DOHH2 (cell line): ENCODE results near the gene PSMG1.

Experiments used
- EZH2phosphoT487 ChIP-seq: fragments of 200-600 bp; sonication (generic); IDR thresholded peaks from 2 replicates; pipeline ENCODE4 v1.6.1; 2017; ENCODE audit warnings: borderline replicate concordance, mild to moderate bottlenecking, antibody characterized with exemption, low read length, moderate library complexity, mixed read lengths
- TF ChIP-seq, protein P1 (sequence below): fragments of 200-600 bp; sonication (generic); IDR thresholded peaks from one replicate; pipeline ENCODE4 v1.5.1; 2014; ENCODE audit warnings: antibody characterized with exemption, mild to moderate bottlenecking, low read depth, low read length; ENCODE audit not compliant: poor library complexity, severe bottlenecking

DNA sequence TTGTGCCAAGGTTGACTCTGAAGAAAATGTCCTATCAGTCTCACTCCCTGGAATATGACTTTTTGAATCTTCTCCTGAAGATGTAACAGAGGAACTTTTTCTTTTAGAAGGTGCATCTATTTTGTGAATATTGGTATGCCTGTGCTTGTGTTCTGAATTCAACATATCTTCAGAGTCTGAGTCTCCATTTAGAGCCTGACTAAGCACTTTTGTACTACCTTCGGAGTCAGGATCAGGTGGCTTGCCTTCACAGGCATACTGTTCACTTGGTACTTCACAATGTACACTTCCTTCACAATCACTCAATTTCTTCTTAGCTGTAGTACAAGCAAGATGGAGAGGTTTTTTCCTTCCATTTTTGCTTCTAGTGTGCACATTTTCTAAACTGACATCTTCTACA lies 13.6 kb upstream of the PSMG1 start:
- TF ChIP-seq, protein P1, sequence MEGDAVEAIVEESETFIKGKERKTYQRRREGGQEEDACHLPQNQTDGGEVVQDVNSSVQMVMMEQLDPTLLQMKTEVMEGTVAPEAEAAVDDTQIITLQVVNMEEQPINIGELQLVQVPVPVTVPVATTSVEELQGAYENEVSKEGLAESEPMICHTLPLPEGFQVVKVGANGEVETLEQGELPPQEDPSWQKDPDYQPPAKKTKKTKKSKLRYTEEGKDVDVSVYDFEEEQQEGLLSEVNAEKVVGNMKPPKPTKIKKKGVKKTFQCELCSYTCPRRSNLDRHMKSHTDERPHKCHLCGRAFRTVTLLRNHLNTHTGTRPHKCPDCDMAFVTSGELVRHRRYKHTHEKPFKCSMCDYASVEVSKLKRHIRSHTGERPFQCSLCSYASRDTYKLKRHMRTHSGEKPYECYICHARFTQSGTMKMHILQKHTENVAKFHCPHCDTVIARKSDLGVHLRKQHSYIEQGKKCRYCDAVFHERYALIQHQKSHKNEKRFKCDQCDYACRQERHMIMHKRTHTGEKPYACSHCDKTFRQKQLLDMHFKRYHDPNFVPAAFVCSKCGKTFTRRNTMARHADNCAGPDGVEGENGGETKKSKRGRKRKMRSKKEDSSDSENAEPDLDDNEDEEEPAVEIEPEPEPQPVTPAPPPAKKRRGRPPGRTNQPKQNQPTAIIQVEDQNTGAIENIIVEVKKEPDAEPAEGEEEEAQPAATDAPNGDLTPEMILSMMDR, result no peak
- no peak for TF ChIP-seq EZH2phosphoT487
